GM21619 (cell line): ENCODE data around the gene ENDOV.

Experiments
- ATAC-seq: cut with Tn5 transposase; IDR thresholded peaks from one replicate; pipeline ENCODE4 v1.9.1; 2021; ENCODE audit not compliant: unreplicated experiment

ENDOV gene

DNA sequence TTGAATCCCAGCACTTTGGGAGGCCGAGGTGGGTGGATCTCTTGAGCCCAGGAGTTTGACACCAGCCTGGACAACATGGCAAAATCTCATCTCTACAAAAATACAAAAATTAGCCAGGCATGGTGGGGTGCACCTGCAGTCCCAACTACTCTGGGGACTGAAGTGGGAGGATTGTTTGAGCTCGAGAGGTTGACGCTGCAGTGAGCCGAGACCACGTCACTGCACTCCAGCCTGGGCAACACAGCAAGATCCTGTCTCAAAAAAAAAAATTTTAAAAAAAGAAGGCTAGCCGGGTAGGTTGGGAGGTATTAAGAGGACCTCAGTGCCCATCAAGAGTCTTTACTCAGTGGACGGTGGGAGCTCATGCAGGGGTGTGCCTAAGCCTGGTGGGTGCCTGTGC lies 65.3 kb downstream of the ENDOV start:
- no peak for ATAC-seq

GRCh38 chr17:80481284-80482057 lies 66.5 kb downstream of the ENDOV start:
- ATAC-seq: no peak

DNA sequence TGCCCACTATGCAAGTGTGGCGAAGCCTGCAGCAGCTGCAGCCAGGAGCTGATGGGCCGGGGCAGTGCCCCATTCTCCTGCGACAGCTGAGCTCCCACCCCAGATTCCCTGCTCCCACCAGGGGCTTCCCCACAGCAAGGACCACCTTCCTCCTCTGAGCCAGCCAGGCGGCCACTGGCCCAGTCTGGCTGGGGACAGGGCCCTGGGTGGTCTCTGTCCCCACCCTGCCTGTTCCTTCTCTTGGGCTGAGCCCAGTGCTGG lies 67.0 kb downstream of the ENDOV start:
- ATAC-seq: no peak

GRCh38 chr17:80482555-80483308 lies 67.8 kb downstream of the ENDOV start:
- ATAC-seq: no peak

- ATAC-seq: no peak
These were observed 70.9 kb downstream of the ENDOV start for GRCh38 chr17:80485846-80486245.

GRCh38 chr17:80486692-80487091 lies 71.7 kb downstream of the ENDOV start:
- ATAC-seq: no peak

- ATAC-seq: no peak
These were observed 72.5 kb downstream of the ENDOV start for GRCh38 chr17:80487511-80487910.
